ENCODE measurements around the gene DNAI7. TPM values are rescaled to one million over a fixed set of nuclear protein-coding genes. Genes with fewer than 3 reads are reported as not detected.

DNAI7 gene
- total RNA-seq, 1 donor: not detected

DNA sequence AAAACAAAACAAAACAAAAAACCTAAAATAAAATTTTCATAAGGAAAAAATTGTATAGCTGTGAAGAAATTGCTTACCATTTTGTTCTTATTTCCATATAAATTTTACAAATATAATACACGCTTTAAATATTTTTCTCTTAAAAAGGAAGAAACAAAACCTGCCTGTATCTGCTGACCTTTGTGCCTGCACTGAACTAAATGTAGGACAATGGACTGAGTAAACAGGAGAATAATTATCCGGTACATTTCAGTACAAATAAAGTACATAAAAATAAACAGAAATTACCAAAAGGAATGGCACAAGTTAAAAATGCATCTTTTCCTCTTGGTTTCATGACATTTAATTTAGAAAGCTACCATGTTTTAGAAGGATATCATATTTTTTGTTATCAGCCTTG is 112.3 kb downstream of the DNAI7 start:
- TF ChIP-seq, protein P1, sequence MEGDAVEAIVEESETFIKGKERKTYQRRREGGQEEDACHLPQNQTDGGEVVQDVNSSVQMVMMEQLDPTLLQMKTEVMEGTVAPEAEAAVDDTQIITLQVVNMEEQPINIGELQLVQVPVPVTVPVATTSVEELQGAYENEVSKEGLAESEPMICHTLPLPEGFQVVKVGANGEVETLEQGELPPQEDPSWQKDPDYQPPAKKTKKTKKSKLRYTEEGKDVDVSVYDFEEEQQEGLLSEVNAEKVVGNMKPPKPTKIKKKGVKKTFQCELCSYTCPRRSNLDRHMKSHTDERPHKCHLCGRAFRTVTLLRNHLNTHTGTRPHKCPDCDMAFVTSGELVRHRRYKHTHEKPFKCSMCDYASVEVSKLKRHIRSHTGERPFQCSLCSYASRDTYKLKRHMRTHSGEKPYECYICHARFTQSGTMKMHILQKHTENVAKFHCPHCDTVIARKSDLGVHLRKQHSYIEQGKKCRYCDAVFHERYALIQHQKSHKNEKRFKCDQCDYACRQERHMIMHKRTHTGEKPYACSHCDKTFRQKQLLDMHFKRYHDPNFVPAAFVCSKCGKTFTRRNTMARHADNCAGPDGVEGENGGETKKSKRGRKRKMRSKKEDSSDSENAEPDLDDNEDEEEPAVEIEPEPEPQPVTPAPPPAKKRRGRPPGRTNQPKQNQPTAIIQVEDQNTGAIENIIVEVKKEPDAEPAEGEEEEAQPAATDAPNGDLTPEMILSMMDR (IDR thresholded peaks at IDR 0.05; ENCODE audit: insufficient read depth, low read depth, low read length): no peak
- DNase-seq (ENCODE audit: low read depth): no peak
- H3K4me3 ChIP-seq (ENCODE audit: low read depth, low read length): no peak overlapping the region

DNA sequence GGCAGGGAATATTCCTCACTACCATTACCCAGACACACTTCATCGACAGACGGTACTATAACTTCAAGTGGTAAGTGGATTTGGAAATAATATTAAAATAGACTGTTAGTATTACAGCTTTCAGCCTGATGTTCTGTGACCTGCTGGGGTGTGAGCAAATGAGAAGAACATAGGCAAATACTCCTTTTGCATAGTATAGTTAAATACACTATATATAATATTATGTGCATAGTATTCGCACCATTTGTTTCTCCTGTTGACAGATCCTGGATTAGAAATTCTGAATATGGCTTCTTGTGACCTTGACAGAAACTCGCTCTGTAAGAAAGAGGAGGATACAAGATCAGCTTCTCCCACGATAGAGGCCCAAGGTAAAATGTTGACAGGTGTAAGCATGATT is 115.6 kb downstream of the DNAI7 start:
- no peak overlapping the region for H3K4me3 ChIP-seq (ENCODE audit: low read depth, low read length)
- TF ChIP-seq, protein P1 (IDR thresholded peaks at IDR 0.05; ENCODE audit: insufficient read depth, low read depth, low read length): no peak
- DNase-seq (ENCODE audit: low read depth): no peak

- H3K4me3 ChIP-seq (ENCODE audit: low read depth, low read length): no peak overlapping the region
- TF ChIP-seq, protein P1 (IDR thresholded peaks at IDR 0.05; ENCODE audit: insufficient read depth, low read depth, low read length): no peak
- DNase-seq (ENCODE audit: low read depth): no peak
Observed at GRCh38 chr12:25074954-25075353, 120.0 kb downstream of the DNAI7 start.

DNA sequence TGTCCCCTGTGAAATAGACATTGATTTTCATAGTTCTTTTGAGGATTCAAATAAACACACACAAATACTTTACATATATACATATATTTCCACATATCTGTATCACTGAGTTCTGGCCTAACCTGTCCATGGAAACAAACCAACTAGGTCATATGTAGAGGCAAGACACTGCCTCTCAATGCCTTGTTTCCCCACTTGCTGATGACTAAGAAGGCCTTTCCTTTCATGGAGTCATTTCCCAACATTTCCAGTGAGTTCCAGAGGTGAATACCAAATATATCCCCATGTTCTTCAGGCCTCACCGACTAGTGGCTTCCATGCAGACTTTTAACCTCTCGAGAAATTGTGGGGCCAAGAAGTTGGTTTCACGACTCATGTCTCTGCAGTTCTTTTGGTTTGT is 120.8 kb downstream of the DNAI7 start:
- no peak for DNase-seq (ENCODE audit: low read depth)
- H3K4me3 ChIP-seq (ENCODE audit: low read depth, low read length): no peak overlapping the region
- TF ChIP-seq, protein P1 (IDR thresholded peaks at IDR 0.05; ENCODE audit: insufficient read depth, low read depth, low read length): no peak

- TF ChIP-seq, protein P1 (IDR thresholded peaks at IDR 0.05; ENCODE audit: insufficient read depth, low read depth, low read length): no peak
- no peak overlapping the region for H3K4me3 ChIP-seq (ENCODE audit: low read depth, low read length)
- DNase-seq (ENCODE audit: low read depth): no peak
Observed at GRCh38 chr12:25072906-25073650, 121.9 kb downstream of the DNAI7 start.

GRCh38 chr12:25071366-25071765 is 123.6 kb downstream of the DNAI7 start:
- no peak for DNase-seq (ENCODE audit: low read depth)
- TF ChIP-seq, protein P1 (IDR thresholded peaks at IDR 0.05; ENCODE audit: insufficient read depth, low read depth, low read length): no peak
- no peak overlapping the region for H3K4me3 ChIP-seq (ENCODE audit: low read depth, low read length)

DNA sequence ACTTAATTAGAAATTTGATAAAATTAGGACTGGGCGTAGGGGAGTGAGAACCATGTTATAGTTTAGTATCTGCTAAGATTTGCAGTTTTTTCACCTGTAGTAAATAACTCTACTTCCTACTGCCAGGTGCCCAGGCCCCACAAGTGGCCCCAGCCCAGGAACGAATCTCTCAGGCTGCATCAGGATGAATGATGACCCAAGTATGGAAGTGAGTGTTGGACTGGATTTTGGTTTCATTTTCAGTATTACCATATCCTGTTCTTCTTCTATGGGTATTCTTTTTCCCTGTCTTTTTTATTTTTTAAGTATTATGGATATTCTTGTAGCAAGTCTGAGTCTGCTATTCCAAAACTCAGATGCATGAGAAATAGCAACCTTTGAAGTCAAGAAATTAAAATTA is 125.7 kb downstream of the DNAI7 start:
- no peak for DNase-seq (ENCODE audit: low read depth)
- TF ChIP-seq, protein P1 (IDR thresholded peaks at IDR 0.05; ENCODE audit: insufficient read depth, low read depth, low read length): no peak
- peak overlapping the region; percentile 18 for H3K4me3 ChIP-seq (ENCODE audit: low read depth, low read length)
